HG03064 (cell line): Measurements from ENCODE around the gene GPX5.

Experiments used
- ATAC-seq: cut with Tn5 transposase; IDR thresholded peaks from one replicate; pipeline ENCODE4 v1.9.1; 2021; ENCODE audit warnings: low read depth; ENCODE audit not compliant: unreplicated experiment

Gene GPX5

DNA sequence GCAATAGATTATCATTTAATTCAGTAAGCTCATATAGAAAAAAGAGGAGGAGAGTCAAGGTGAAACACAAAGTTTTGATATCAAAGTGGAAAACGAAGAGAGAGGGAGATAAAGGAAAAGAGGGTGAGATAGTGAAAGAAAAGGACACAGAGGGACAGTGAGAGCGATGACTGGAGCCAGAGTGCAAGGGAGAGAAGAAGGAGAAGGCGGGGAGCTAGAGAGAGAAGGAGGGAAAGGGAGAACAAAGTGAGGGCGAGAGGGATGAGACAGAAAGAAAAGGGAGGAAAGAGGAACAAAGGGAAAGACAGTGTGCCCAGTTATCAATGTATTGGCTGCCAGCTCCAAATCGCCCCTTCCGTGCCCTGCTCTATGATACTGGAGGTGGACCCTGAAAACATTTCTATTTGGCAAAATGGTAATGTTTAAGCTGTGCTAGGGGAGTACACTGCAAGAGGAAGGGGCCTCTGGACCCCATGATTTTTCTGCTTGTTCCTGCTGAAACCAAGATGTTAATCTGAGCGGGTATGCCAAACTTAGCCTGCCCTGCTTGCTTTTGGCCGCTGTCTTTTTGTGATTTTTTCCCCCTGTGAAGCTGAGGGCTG, 27.8 kb downstream of the GPX5 start:
- no peak for ATAC-seq

DNA sequence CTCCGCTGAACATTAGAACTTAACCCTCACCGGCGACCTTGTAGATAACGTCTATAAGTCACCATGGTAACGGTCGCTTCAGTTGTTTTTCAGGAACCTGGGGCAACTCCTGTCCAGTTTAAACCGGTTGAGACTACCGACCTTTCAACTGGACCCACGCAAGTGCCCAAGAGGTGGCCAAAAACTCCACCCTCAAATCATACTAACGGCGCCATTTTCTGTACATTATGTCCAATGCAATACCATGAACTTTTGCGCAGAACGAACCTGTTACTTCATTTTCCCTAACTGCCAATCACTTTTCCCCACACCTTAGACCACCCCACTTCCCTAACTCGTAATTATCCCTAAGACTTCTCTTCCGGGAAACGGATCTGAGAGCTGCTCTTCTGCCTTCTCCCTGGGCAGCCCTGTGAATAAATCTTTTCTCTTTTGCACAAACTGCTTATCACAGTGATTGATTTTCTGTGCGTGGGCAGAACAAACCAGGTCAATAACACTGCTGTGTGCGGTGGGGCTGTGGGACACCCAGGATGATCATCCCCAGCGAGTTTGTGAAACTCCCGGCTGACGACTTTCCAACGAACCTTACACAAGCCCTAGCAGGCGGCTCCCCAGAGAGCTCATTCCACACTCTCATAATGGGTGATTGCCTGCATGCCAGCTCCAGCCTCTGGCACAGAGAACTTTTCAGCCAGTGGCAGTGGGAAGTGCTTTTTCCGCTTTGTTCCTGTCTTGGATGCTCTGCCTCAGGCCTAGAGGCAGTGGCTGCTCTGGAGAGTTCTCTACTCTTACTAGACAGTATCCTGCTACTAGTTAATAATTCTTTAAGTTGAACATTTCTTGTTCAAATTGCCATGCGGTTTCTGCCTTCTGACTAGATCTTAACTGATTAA, 28.6 kb downstream of the GPX5 start:
- no peak for ATAC-seq

DNA sequence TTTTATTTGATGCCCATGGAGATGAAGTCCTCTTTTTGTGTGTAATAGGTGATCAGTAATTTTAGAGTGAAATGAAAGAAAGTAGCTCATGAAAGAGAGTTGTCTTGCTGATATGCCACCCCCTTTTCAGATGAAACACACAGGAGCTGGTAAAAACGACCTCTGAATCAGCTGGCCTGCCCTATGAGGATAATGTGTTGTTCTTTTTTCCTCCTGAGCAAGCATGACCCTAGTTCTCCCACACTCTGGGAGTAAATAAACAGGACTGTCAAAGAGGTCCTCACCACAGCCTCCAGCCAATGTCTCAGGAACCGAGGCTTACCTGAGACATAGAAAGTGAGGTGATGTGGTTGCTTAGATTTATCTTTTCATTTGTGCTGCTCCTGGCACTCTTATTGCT, 29.5 kb downstream of the GPX5 start:
- no peak for ATAC-seq

DNA sequence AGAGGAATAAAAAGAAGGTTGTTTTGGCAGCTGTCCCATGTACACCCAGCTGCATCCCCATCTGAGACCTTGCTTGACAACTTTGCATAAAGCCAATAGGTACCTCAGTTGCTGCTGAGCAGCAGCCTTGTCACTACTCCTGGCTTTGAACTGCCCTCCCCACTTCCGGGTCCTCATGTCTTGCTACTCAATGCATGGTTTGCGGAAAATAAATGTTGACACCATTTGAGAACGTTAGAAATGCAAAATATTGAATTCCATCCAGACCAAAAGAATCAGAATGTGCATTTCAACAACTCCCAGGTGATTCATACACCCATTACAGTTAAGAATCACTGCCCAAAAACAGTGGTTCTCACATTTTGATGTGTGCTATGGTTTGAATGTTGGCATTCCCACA, 32.9 kb downstream of the GPX5 start:
- ATAC-seq: no peak

DNA sequence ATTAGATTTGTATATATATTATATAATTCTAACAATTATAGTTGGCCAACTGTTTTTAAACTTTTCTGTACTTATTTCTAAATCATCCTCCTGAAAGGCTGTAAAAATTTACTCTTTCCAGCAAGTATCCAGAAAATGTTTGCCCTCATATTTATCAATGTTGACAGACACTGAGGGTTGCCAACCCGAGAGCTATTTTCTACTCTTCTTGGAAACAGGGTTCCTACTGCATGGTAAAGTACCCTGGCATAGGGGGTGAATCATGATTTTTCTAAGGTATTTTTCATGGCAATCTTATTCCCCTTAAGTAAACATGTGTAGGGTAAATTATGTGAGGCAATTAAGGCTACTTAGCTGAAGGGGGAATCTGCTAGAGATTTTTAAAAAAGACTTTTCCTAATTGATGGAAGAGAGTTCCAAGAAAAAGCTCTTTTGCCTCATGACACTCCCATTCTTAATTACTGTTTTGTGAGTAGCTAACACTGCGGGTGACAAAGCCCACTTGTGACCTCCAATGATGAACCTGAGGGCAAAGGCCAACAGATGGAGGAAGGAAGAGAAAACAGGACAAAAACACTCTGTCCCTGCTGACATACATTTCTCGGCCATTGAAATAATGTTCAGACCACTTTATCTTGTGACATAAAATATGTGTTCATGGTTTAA, 37.9 kb downstream of the GPX5 start:
- ATAC-seq: no peak

DNA sequence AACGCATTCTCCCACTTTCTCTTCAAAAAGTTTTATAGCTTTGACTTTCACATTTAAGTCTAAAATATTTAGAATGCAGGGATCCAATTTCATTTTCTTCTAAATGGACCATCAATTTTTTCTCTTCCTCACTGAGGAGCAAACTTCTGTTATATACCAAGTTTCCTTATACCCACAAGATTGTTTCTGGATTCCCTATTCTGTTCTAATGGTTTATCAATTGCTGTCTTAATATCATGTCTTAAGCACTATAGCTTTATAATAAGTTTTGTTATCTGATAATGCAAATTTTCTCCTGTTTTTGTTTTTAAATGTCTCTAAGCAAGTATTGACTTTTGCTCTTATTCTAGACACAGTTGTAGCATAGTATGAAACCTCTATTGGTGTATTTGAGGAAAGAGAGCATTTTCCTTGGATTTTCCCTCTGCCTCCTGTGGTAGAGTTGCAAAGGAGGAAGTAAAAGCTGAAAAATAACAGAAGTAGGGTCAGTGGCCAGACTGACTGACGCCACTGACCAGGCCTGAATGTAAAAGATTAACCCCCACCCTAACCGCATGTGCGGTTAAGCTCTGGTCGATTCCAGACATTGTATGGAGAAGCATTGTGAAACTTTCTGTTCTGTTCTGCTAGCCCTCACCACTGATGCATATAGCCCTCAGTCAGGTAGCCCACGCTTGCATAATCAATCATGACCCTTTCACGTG, 40.3 kb downstream of the GPX5 start:
- ATAC-seq: no peak

DNA sequence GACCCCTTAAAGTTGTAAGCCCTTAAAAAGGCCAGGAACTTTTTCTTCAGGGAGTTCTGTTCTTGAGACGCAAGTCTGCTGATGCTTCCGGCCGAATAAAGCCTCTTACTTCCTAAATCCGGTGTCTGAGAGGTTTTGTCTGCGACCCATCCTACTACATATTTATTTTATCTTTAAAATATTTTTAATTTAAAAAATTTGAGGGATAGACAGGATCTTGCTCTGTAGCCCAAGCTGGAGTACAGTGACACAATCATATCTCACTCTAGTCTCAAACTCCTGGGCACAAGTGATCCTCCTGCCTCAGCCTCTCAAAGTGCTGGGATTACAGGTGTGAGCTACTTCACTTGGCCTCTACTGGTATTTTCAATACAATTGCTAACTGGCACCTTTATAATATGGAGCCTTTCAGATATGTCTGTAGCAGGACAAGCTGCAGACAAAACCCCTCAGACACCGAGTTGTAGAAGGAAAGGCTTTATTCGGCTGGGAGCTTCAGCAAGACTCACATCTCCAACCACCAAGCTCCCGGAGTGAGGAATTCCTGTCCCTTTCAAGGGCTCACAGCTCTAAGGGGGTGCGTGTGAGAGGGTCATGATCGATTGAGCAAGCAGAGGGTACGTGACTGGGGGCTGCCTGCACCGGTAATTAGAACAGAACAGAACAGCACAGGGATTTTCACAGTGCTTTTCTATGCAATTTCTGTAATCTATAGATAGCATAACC, 41.0 kb downstream of the GPX5 start:
- no peak for ATAC-seq

DNA sequence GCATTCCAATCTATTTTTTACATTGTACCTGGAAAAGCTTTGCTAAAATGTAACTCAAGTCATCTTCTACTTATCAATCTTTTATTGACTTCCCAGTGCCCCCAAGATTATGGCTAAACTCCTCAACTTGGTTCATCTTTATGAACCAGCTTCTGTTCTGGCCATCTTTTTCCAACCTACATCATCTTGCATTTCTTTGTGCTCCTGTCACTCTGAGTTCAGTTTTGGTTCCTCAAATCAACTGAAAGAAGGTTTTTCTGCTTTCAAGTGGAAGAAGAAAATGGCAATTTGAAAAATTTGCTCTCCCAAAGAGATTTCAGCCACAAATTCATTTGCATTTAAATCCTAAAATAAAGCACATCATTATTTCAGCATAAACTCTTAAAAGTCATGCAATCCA, 41.8 kb downstream of the GPX5 start:
- no peak for ATAC-seq

DNA sequence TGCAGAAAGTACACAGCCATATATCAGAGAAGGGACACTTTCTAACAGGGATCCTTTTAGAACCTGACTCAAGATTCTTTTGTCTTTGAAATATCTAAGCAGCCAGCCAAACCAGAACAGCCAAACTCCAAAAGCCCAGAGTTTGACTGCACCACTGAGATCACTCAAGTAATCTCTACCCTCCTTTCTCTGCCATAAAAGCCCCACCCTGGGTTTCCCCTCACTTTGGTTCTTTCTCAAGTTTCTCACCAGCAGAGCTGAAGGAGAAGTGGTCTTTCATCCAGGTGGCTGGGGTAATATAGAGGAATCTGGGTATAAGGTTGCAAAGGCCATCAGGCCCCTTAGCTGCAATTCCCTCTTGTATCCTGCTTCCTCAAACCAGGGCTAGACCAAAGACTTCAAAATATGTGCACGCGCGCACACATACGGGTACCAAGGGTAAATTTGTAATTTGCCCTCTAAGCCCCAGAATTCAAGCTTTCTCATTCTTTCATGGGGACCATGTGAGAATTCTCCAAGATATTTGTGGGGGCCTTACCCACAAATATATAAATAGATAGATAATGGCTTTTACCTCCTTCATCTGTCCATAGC, 42.9 kb downstream of the GPX5 start:
- ATAC-seq: no peak

DNA sequence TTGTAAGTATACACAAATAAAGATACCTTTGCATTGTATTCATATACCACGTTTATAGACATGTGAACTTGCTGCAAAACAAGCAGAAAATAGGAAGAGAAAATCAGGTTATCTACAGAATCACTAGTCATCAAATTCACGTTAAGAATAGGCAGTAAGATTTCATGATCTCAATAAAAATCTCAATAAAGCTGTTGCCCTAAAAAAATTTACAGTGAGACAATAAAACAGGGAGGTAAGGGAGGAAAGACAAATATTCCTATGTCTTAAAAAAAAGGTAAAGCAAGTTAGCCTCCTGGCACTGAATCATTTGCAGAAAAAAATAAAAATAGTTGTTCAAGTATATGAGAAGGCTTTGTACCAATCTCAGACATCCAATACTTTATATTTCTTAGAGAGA, 44.1 kb downstream of the GPX5 start:
- no peak for ATAC-seq

DNA sequence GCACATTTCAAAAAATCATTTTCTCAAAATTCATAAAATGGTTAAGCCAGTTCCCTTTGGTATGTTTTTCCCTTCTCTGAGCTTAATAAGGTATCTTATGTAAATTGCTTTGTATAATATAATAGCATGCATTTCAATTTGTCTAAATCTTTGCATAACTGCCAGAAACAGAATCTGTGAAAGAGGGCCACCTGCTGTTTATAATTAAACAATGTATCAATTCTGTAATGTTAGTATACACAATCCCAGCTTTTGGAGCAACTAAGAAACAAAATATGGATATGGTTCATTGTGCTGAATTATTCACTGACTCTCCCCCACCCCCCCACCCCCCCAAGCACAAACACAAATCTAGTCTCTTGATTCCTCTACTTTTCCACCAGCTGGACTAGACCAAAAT, 54.8 kb downstream of the GPX5 start:
- ATAC-seq: no peak

DNA sequence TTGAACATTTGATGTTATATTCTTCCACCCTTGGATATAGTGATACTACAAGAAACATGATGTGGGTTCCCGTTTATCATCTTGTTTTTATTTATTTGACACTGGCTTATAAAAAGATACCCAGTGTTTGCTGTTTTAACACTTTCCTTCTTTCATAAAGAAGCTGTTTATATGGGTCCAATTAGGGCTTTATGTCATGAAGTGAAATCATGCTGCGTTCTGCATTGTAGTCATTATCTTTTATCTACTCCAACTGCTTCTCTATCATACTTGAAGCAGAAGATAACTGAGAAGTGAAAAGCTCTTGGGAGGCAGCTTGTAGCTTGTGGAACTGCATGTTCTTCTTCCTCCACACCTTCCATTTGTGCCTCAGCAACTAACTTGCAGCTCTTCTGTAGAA, 57.8 kb downstream of the GPX5 start:
- ATAC-seq: no peak
